ENCODE measurements around the gene VEGFB.

VEGFB gene

GRCh38 chr11:64224151-64224890 lies 10.1 kb upstream of the VEGFB start:
- H4K12ac ChIP-seq (ENCODE audit: low read depth, low read length): peak overlapping the region; percentile 13
- H4K8ac ChIP-seq (ENCODE audit: low read depth, low read length): no peak overlapping the region
- WGBS (ENCODE audit: extremely low coverage, insufficient coverage, insufficient read length): no CpG with 5 or more reads among the region's 17 CpGs
- H3K27me3 ChIP-seq (ENCODE audit: insufficient read depth, low read length): no peaks in the 10 kb centered on the region
- H3K4me3 ChIP-seq (ENCODE audit: low read depth, low read length): no peak overlapping the region
- peaks cover 15% of the 10 kb centered on the region for H3K79me1 ChIP-seq (ENCODE audit: low read length)
- peaks cover 31 to 33% of the 10 kb centered on the region in 2 experiments for H3K36me3 ChIP-seq (ENCODE audit: control insufficient read depth in 1 of 2, insufficient read depth in 2 of 2, low read length in 2 of 2)
- no peak overlapping the region for H3K27ac ChIP-seq (ENCODE audit: low read depth, low read length)
- H2BK120ac ChIP-seq (ENCODE audit: insufficient read depth, low read length, poor library complexity): no peak overlapping the region
- no peak overlapping the region for H2BK12ac ChIP-seq (ENCODE audit: low read length)
- H3K4me2 ChIP-seq (ENCODE audit: low read length): no peak overlapping the region
- no peak overlapping the region for H3K18ac ChIP-seq (ENCODE audit: low read length)
- H3K9me3 ChIP-seq (ENCODE audit: insufficient read depth, low read depth, low read length): peaks cover 5% of the 10 kb centered on the region
- no peak overlapping the region for H2BK5ac ChIP-seq (ENCODE audit: low read depth, low read length, poor library complexity)
- H4K91ac ChIP-seq (ENCODE audit: low read depth, low read length): no peak overlapping the region
- peaks cover 15 to 20% of the 10 kb centered on the region in 2 experiments for H3K4me1 ChIP-seq (ENCODE audit: control insufficient read depth in 1 of 2, insufficient read depth in 2 of 2, low read length in 2 of 2)
- H3K79me2 ChIP-seq (ENCODE audit: control insufficient read depth, insufficient read depth, low read length, poor library complexity): peaks cover 12% of the 10 kb centered on the region
- H3K9ac ChIP-seq (ENCODE audit: low read length): no peak overlapping the region
- H2AK5ac ChIP-seq (ENCODE audit: low read length): no peak overlapping the region
- peak in 1 of 2 donors; percentile 43 for DNase-seq
- no peak overlapping the region for H3K23ac ChIP-seq (ENCODE audit: low read length)
- H3K14ac ChIP-seq (ENCODE audit: low read length): no peak overlapping the region
- H2AFZ ChIP-seq (ENCODE audit: insufficient read depth, low read length, poor library complexity): no peak overlapping the region
- H3K4ac ChIP-seq (ENCODE audit: low read depth, low read length): no peak overlapping the region

- peak overlapping the region; percentile 11 for H2AFZ ChIP-seq (ENCODE audit: insufficient read depth, low read length, poor library complexity)
- H3K27me3 ChIP-seq (ENCODE audit: insufficient read depth, low read length): no peaks in the 10 kb centered on the region
- peak; percentile 52 to 68 for DNase-seq
- peak overlapping the region; percentile 83 for H3K4me3 ChIP-seq (ENCODE audit: low read depth, low read length)
- peak overlapping the region; percentile 42 for H2BK12ac ChIP-seq (ENCODE audit: low read length)
- WGBS (ENCODE audit: extremely low coverage, insufficient coverage, insufficient read length): no CpG with 5 or more reads among the region's 22 CpGs
- no peak overlapping the region for H3K23ac ChIP-seq (ENCODE audit: low read length)
- H3K79me1 ChIP-seq (ENCODE audit: low read length): peaks cover 15% of the 10 kb centered on the region
- peak overlapping the region; percentile 95 for H3K4me2 ChIP-seq (ENCODE audit: low read length)
- peaks cover 12% of the 10 kb centered on the region for H3K79me2 ChIP-seq (ENCODE audit: control insufficient read depth, insufficient read depth, low read length, poor library complexity)
- peak overlapping the region; percentile 94 for H4K91ac ChIP-seq (ENCODE audit: low read depth, low read length)
- peak overlapping the region; percentile 93 for H2AK5ac ChIP-seq (ENCODE audit: low read length)
- peak overlapping the region; percentile 90 for H4K8ac ChIP-seq (ENCODE audit: low read depth, low read length)
- H3K9ac ChIP-seq (ENCODE audit: low read length): no peak overlapping the region
- peaks cover 5% of the 10 kb centered on the region for H3K9me3 ChIP-seq (ENCODE audit: insufficient read depth, low read depth, low read length)
- peak overlapping the region; percentile 74 for H3K4ac ChIP-seq (ENCODE audit: low read depth, low read length)
- H3K14ac ChIP-seq (ENCODE audit: low read length): peak overlapping the region; percentile 92
- peak overlapping the region; percentile 57 for H2BK120ac ChIP-seq (ENCODE audit: insufficient read depth, low read length, poor library complexity)
- peak overlapping the region; percentile 51 for H2BK5ac ChIP-seq (ENCODE audit: low read depth, low read length, poor library complexity)
- H3K27ac ChIP-seq (ENCODE audit: low read depth, low read length): no peak overlapping the region
- H3K4me1 ChIP-seq (ENCODE audit: control insufficient read depth in 1 of 2, insufficient read depth in 2 of 2, low read length in 2 of 2): peaks cover 15 to 24% of the 10 kb centered on the region in 2 experiments
- peak overlapping the region; percentile 97 for H3K18ac ChIP-seq (ENCODE audit: low read length)
- peaks cover 25 to 27% of the 10 kb centered on the region in 2 experiments for H3K36me3 ChIP-seq (ENCODE audit: control insufficient read depth in 1 of 2, insufficient read depth in 2 of 2, low read length in 2 of 2)
- peak overlapping the region; percentile 94 for H4K12ac ChIP-seq (ENCODE audit: low read depth, low read length)
Observed at GRCh38 chr11:64224891-64225607, 9.3 kb upstream of the VEGFB start.

- WGBS (ENCODE audit: extremely low coverage, insufficient coverage, insufficient read length): no CpG with 5 or more reads among the region's 54 CpGs
Observed at GRCh38 chr11:64225608-64226506, 8.5 kb upstream of the VEGFB start, which contains the start of the genes NUDT22 and TRPT1. Gene NUDT22 (plus strand): TSS chr11:64226274. CDS start chr11:64226653, 379 bp downstream. Gene TRPT1 (minus strand): TSS chr11:64226186. CDS start chr11:64225860, 326 bp downstream.

More at GRCh38 chr11:64225608-64226506, 8.5 kb upstream of the VEGFB start, which contains the start of the genes NUDT22 and TRPT1:
- peak within 1 kb of the TSS; percentile 58 for H2BK5ac ChIP-seq (ENCODE audit: low read depth, low read length, poor library complexity)
- H3K9ac ChIP-seq (ENCODE audit: low read length): peak within 1 kb of the TSS; percentile 87
- H3K23ac ChIP-seq (ENCODE audit: low read length): no peak within 1 kb of the TSS
- peak within 1 kb of the TSS; percentile 92 for H3K14ac ChIP-seq (ENCODE audit: low read length)
- H3K4ac ChIP-seq (ENCODE audit: low read depth, low read length): peak within 1 kb of the TSS; percentile 74
- peak within 1 kb of the TSS; percentile 83 for H3K4me3 ChIP-seq (ENCODE audit: low read depth, low read length)
- H3K27me3 ChIP-seq (ENCODE audit: insufficient read depth, low read length): no peaks in the 10 kb centered on the region
- H2AFZ ChIP-seq (ENCODE audit: insufficient read depth, low read length, poor library complexity): peak within 1 kb of the TSS; percentile 76
- DNase-seq: peak; percentile 83 to 92
- peak within 1 kb of the TSS; percentile 5 for H3K27ac ChIP-seq (ENCODE audit: low read depth, low read length)
- H3K36me3 ChIP-seq (ENCODE audit: control insufficient read depth in 1 of 2, insufficient read depth in 2 of 2, low read length in 2 of 2): peaks cover 17 to 19% of the 10 kb centered on the region in 2 experiments
- H3K79me2 ChIP-seq (ENCODE audit: control insufficient read depth, insufficient read depth, low read length, poor library complexity): peaks cover 16% of the 10 kb centered on the region
- peak within 1 kb of the TSS; percentile 94 for H4K91ac ChIP-seq (ENCODE audit: low read depth, low read length)
- H4K8ac ChIP-seq (ENCODE audit: low read depth, low read length): peak within 1 kb of the TSS; percentile 94
- H2AK5ac ChIP-seq (ENCODE audit: low read length): peak within 1 kb of the TSS; percentile 93
- peak within 1 kb of the TSS; percentile 95 for H3K4me2 ChIP-seq (ENCODE audit: low read length)
- H4K12ac ChIP-seq (ENCODE audit: low read depth, low read length): peak within 1 kb of the TSS; percentile 94
- H3K4me1 ChIP-seq (ENCODE audit: control insufficient read depth in 1 of 2, insufficient read depth in 2 of 2, low read length in 2 of 2): peaks cover 15 to 24% of the 10 kb centered on the region in 2 experiments
- H2BK12ac ChIP-seq (ENCODE audit: low read length): peak within 1 kb of the TSS; percentile 42
- peaks cover 5% of the 10 kb centered on the region for H3K9me3 ChIP-seq (ENCODE audit: insufficient read depth, low read depth, low read length)
- H3K79me1 ChIP-seq (ENCODE audit: low read length): peaks cover 20% of the 10 kb centered on the region
- H2BK120ac ChIP-seq (ENCODE audit: insufficient read depth, low read length, poor library complexity): peak within 1 kb of the TSS; percentile 70
- H3K18ac ChIP-seq (ENCODE audit: low read length): peak within 1 kb of the TSS; percentile 97

Data from trophoblast cell (in vitro differentiated cells and primary cell).